Stimulated activated CD8-positive, alpha-beta memory T cell treated with anti-CD3 and anti-CD28 coated beads, Interleukin-15, amount 100 ng/mL, for 48 hours (primary cell): Measurements from ENCODE around the gene PTPRO.

ENCODE experiments used
- DNase-seq, 2 donors: peaks; one replicate each; pipeline ENCODE4 v3.0.0-alpha.2; 2020; ENCODE audit warnings: low read depth in 2 of 2

Gene PTPRO

GRCh38 chr12:15646581-15646980 lies 324.3 kb downstream of the PTPRO start:
- no peak for DNase-seq
